ENCODE measurements around the gene FAM163A. TPM values are rescaled to one million over a fixed set of nuclear protein-coding genes. Genes with fewer than 3 reads are reported as not detected.

Gene FAM163A
- total and polyA plus RNA-seq, 12 donors: 0.07 to 0.30 (median 0.15) TPM; not detected in 4

- H3K27me3 ChIP-seq: no peaks in the 10 kb centered on the region
- TF ChIP-seq CTCF (IDR thresholded peaks at IDR 0.05): no peak
- DNase-seq: no peak
- H3K4me3 ChIP-seq: no peak overlapping the region
- 89 to 95% methylated on average over 9 of the region's 9 CpGs for WGBS, 2 donors
- peaks cover 2 to 50% (median 36%) of the 10 kb centered on the region in 9 donors for H3K4me1 ChIP-seq
- no peaks in the 10 kb centered on the region for H3K36me3 ChIP-seq
- H3K9me3 ChIP-seq: no peaks in the 10 kb centered on the region
- ATAC-seq: no peak
- intact Hi-C loops (cut with DNase I): no loop called here
- no peak overlapping the region for H3K27ac ChIP-seq
Observed at GRCh38 chr1:179820226-179820970, 77.3 kb downstream of the FAM163A start.

- DNase-seq (no peak), ATAC-seq (no peak)
- H3K27ac ChIP-seq: no peak overlapping the region
- intact Hi-C loops (cut with DNase I): no loop called here
- H3K9me3 ChIP-seq: no peaks in the 10 kb centered on the region
- 84 to 93% methylated on average over 9 of the region's 9 CpGs for WGBS, 2 donors
- peaks cover 0 to 50% (median 33%) of the 10 kb centered on the region in 9 donors for H3K4me1 ChIP-seq
- H3K27me3 ChIP-seq: no peaks in the 10 kb centered on the region
- H3K36me3 ChIP-seq: no peaks in the 10 kb centered on the region
- TF ChIP-seq CTCF (IDR thresholded peaks at IDR 0.05): no peak
- no peak overlapping the region for H3K4me3 ChIP-seq
Observed at GRCh38 chr1:179821524-179821923, 78.4 kb downstream of the FAM163A start.

- Histone ChIP-seq H3K4me1 (peaks cover 0 to 44% (median 28%) of the 10 kb centered on the region in 9 donors), H3K36me3 (no peaks in the 10 kb centered on the region), H3K27me3 (no peaks in the 10 kb centered on the region), H3K27ac (no peak overlapping the region), H3K4me3 (no peak overlapping the region), H3K9me3 (no peaks in the 10 kb centered on the region)
- no peak for TF ChIP-seq CTCF (IDR thresholded peaks at IDR 0.05)
- no peak for ATAC-seq
- DNase-seq: no peak
- 94% methylated on average over 2 of the region's 2 CpGs for WGBS, 2 donors
- intact Hi-C loops (cut with DNase I): no loop called here
Observed at GRCh38 chr1:179822065-179822464, 79.0 kb downstream of the FAM163A start.

GRCh38 chr1:179823693-179824092, 80.6 kb downstream of the FAM163A start:
- TF ChIP-seq CTCF (IDR thresholded peaks at IDR 0.05): no peak
- peaks cover 0 to 28% (median 13%) of the 10 kb centered on the region in 9 donors for H3K4me1 ChIP-seq
- intact Hi-C loops (cut with DNase I): no loop called here
- H3K36me3 ChIP-seq: no peaks in the 10 kb centered on the region
- no peak overlapping the region for H3K4me3 ChIP-seq
- DNase-seq (no peak), ATAC-seq (no peak)
- no peak overlapping the region for H3K27ac ChIP-seq
- H3K9me3 ChIP-seq: no peaks in the 10 kb centered on the region
- no peaks in the 10 kb centered on the region for H3K27me3 ChIP-seq
- 96 to 97% methylated on average over 4 of the region's 4 CpGs for WGBS, 2 donors

Measured in heart right ventricle (tissue), 16 donors.